Epithelial cell of proximal tubule (primary cell): ENCODE data around the gene CCDC97. TPM values are rescaled to one million over a fixed set of nuclear protein-coding genes. Genes with fewer than 3 reads are reported as not detected.
A peak's percentile ranks its signal among the peaks of the same experiment; 100 is the strongest.

ENCODE experiments used
- DNase-seq: peaks from one replicate; pipeline ENCODE4 v3.0.0-alpha.2; 2011; ENCODE audit warnings: low read depth
- H3K4me3 ChIP-seq: 2 replicates; pipeline ENCODE4 v1.5.1; 2011; ENCODE audit warnings: low read depth, mild to moderate bottlenecking, low read length
- total RNA-seq: library from RNA; depleted of rRNA; stranded (reverse); fragments of >200 nt; gene quantifications from 2 replicates; pipeline ENCODE4 v1.2.3, GENCODE V29; 2015
- TF ChIP-seq, protein P1 (sequence below): conservative IDR thresholded peaks from 2 replicates; pipeline ENCODE4 v1.5.1; 2012; ENCODE audit warnings: low read depth, mild to moderate bottlenecking, low read length

Gene CCDC97
- total RNA-seq, 1 donor from 2014 or later = 11.6 TPM

DNA sequence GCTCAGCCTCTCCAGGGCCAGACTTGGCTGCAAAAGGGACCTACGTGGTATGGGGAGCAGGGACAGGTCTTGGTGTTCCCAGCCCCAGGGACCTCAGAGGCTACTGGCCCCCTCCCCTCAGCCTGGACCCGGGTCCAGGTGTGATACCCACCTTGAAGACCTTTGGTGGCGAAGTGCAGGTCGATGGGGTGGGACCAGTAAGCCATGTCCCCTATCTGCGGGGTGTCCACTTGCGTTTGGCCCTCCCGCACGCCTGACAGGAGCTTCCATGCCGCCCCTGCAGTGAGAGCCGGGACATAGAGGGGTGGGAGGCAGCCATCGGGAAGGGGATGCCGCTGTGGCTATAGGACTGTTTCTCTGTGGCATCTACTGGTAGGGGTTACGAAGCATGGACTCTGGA lies 47.8 kb downstream of the CCDC97 start:
- TF ChIP-seq, protein P1, sequence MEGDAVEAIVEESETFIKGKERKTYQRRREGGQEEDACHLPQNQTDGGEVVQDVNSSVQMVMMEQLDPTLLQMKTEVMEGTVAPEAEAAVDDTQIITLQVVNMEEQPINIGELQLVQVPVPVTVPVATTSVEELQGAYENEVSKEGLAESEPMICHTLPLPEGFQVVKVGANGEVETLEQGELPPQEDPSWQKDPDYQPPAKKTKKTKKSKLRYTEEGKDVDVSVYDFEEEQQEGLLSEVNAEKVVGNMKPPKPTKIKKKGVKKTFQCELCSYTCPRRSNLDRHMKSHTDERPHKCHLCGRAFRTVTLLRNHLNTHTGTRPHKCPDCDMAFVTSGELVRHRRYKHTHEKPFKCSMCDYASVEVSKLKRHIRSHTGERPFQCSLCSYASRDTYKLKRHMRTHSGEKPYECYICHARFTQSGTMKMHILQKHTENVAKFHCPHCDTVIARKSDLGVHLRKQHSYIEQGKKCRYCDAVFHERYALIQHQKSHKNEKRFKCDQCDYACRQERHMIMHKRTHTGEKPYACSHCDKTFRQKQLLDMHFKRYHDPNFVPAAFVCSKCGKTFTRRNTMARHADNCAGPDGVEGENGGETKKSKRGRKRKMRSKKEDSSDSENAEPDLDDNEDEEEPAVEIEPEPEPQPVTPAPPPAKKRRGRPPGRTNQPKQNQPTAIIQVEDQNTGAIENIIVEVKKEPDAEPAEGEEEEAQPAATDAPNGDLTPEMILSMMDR = no peak
- no peak overlapping the region for H3K4me3 ChIP-seq
- DNase-seq = no peak

DNA sequence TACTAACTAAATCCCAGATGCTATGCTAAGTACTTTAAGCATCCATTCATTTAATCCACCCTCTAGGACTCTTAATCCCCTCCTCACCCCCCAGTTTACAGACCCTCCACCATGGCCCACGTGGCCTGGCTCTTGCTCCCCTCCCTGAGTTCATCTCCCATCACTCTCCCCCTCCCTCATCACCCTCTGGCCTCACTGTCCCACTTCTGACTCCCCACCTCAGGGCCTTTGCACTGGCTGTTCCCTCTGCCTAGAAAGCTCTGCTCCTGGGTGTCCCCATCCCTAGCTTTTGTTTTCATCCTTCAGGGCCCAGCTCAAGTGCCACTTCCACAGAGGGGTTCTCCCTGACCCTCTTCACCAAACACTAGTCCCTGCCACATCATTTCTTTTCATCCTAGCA lies 49.8 kb downstream of the CCDC97 start:
- no peak for DNase-seq
- H3K4me3 ChIP-seq = no peak overlapping the region
- TF ChIP-seq, protein P1 = no peak

- no peak for DNase-seq
- no peak overlapping the region for H3K4me3 ChIP-seq
- TF ChIP-seq, protein P1 = no peak
Measured at GRCh38 chr19:41362143-41362847, 52.3 kb downstream of the CCDC97 start.

DNA sequence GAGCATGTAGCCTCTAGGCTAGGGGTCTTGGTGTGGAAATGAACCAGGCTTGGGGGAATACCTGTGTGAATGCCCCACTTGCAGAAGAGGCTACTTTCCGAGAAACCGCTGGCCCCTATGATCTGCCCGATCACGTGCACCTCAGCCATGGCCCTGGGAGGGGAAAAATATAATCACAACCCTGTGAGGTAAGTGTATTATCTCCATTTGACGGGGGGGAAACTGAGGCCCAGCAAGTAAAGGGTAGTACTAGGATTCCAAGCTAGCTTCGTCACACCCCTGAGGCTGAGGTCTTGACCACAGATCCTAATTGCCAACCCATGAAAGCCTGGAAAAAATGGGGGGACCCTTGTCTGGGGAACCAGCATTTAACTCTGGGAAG lies 53.4 kb downstream of the CCDC97 start:
- TF ChIP-seq, protein P1 = no peak
- DNase-seq = no peak
- H3K4me3 ChIP-seq = peak overlapping the region; percentile 67

- peak; percentile 85 for DNase-seq
- TF ChIP-seq, protein P1 = no peak
- H3K4me3 ChIP-seq = peak within 1 kb of the TSS; percentile 67
Measured at GRCh38 chr19:41363753-41364523, 54.0 kb downstream of the CCDC97 start, which contains the start of gene B9D2. Gene B9D2, minus strand, starts transcription at chr19:41364149. Its CDS starts 630 bp downstream, at chr19:41363519.

DNA sequence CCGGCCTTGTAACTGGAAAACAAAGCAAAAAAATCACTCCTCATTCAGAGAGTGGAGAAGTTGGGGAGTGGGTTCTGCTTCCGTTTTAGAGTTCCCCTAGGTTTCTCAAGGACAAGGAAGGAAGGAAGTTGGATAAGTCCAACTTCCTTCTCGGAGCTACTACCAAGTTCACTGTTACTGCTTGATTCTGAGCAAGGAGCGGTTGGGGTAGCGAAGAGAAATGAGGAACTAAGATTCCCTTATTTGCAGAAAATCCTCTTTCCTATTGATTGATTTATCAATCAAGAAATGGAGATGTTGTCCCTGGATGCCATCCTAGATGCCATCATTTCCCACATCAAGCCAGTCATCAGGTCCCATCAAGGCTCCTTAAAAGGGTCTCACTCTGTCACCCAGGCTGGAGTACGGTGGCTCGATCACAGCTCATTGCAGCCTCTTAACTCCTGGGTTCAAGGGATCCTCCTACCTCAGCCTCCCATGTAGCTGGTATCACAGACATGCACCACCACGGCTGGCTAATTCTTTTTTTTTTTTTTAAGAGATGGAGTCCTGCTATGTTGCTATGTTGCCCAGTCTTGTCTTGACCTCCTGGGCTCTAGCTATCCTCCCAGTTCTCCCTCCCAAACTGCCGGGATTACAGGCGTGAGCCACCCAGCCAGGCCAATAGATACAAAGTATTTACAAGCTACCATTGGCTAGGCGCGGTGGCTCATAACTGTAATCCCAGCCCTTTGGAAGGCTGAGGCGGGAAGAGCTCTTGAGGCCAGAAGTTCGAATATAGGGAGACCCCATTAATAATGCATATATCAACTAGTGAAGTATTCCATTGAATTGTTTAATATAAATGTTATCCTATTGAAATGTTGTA lies 54.8 kb downstream of the CCDC97 start:
- no peak for DNase-seq
- H3K4me3 ChIP-seq = peak overlapping the region; percentile 67
- TF ChIP-seq, protein P1 = no peak
